ENCODE data around the gene ABCB11. TPM values are rescaled to one million over a fixed set of nuclear protein-coding genes. Genes with fewer than 3 reads are reported as not detected.

ABCB11 gene
- total and polyA plus RNA-seq, 2 donors (not counting 1 experiment from before 2014, with no cell fraction given): not detected

GRCh38 chr2:168907940-168908662 is 123.0 kb downstream of the ABCB11 start:
- CTCF ChIA-PET: no interaction called here
- Histone ChIP-seq H3K27ac (ENCODE audit: low read length in 2 of 2) (no peak overlapping the region), H3K27me3 (replicated peaks in 1 of 4; ENCODE audit: control extremely low read depth in 1 of 4, control insufficient read depth in 3 of 4, insufficient read depth in 4 of 4, low read length in 3 of 4) (peaks cover 0 to 3% (median 0%) of the 10 kb centered on the region in 4 experiments), H3K9me3 (ENCODE audit: control extremely low read depth in 1 of 3, control insufficient read depth in 2 of 3, insufficient read depth in 1 of 3, low read length in 2 of 3) (no peaks in the 10 kb centered on the region), H3K4me2 (replicated peaks; ENCODE audit: low read depth, low read length, poor library complexity, severe bottlenecking) (no peak overlapping the region), H2AFZ (ENCODE audit: insufficient read depth, low read depth, low read length, poor library complexity, severe bottlenecking) (no peak overlapping the region), H3K4me3 (ENCODE audit: control extremely low read depth in 1 of 5, extremely low read depth in 1 of 5, insufficient read depth in 1 of 5, low read depth in 2 of 5, low read length in 4 of 5) (no peak overlapping the region), H4K20me1 (ENCODE audit: control insufficient read depth, insufficient read depth, low read length, poor library complexity, severe bottlenecking) (no peaks in the 10 kb centered on the region), H3K79me2 (ENCODE audit: control insufficient read depth, insufficient read depth, low read length) (no peaks in the 10 kb centered on the region), H3K4me1 (ENCODE audit: control insufficient read depth in 2 of 2, insufficient read depth in 2 of 2, low read length in 2 of 2) (peaks cover 0 to 7% of the 10 kb centered on the region in 2 donors), H3K9ac (ENCODE audit: low read length) (no peak overlapping the region), H3K36me3 (replicated peaks in 1 of 2; ENCODE audit: control extremely low read depth in 1 of 2, control insufficient read depth in 1 of 2, extremely low read depth in 1 of 2, insufficient read depth in 2 of 2, low read length in 1 of 2) (no peaks in the 10 kb centered on the region)
- Mint-ChIP-seq H3K27me3 (peaks cover 36% of the 10 kb centered on the region), H3K4me3 (no peak overlapping the region), H3K9me3 (ENCODE audit: insufficient read depth) (no peaks in the 10 kb centered on the region), H3K4me1 (peaks cover 4% of the 10 kb centered on the region), H3K27ac (no peak overlapping the region)
- intact Hi-C loops (cut with micrococcal nuclease): no loop called here
- no peak for DNase-seq
- WGBS (ENCODE audit: insufficient coverage): no CpG with 5 or more reads among the region's 8 CpGs
- POLR2A ChIA-PET: no interaction called here
- ATAC-seq (ENCODE audit: low read depth): no peak
- TF ChIP-seq, protein P1, sequence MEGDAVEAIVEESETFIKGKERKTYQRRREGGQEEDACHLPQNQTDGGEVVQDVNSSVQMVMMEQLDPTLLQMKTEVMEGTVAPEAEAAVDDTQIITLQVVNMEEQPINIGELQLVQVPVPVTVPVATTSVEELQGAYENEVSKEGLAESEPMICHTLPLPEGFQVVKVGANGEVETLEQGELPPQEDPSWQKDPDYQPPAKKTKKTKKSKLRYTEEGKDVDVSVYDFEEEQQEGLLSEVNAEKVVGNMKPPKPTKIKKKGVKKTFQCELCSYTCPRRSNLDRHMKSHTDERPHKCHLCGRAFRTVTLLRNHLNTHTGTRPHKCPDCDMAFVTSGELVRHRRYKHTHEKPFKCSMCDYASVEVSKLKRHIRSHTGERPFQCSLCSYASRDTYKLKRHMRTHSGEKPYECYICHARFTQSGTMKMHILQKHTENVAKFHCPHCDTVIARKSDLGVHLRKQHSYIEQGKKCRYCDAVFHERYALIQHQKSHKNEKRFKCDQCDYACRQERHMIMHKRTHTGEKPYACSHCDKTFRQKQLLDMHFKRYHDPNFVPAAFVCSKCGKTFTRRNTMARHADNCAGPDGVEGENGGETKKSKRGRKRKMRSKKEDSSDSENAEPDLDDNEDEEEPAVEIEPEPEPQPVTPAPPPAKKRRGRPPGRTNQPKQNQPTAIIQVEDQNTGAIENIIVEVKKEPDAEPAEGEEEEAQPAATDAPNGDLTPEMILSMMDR (IDR thresholded peaks at IDR 0.05): no peak
- TF ChIP-seq EZH2 (IDR thresholded peaks at IDR 0.05; ENCODE audit: borderline replicate concordance, insufficient read depth, low read depth, low read length, poor library complexity, severe bottlenecking): no peak

GRCh38 chr2:168904358-168904757 is 126.8 kb downstream of the ABCB11 start:
- H3K4me2 ChIP-seq (replicated peaks; ENCODE audit: low read depth, low read length, poor library complexity, severe bottlenecking): no peak overlapping the region
- Mint-ChIP-seq H3K9me3 (ENCODE audit: insufficient read depth) (no peaks in the 10 kb centered on the region), H3K27me3 (peaks cover 24% of the 10 kb centered on the region), H3K27ac (no peak overlapping the region), H3K4me3 (no peak overlapping the region), H3K4me1 (no peaks in the 10 kb centered on the region)
- H3K4me3 ChIP-seq (ENCODE audit: control extremely low read depth in 1 of 5, extremely low read depth in 1 of 5, insufficient read depth in 1 of 5, low read depth in 2 of 5, low read length in 4 of 5): no peak overlapping the region
- ChIA-PET CTCF (no interaction called here), POLR2A (no interaction called here)
- intact Hi-C loops (cut with micrococcal nuclease): no loop called here
- no peak for TF ChIP-seq EZH2 (IDR thresholded peaks at IDR 0.05; ENCODE audit: borderline replicate concordance, insufficient read depth, low read depth, low read length, poor library complexity, severe bottlenecking)
- TF ChIP-seq, protein P1 (IDR thresholded peaks at IDR 0.05): no peak
- H3K9ac ChIP-seq (ENCODE audit: low read length): no peak overlapping the region
- H3K27me3 ChIP-seq (replicated peaks in 1 of 4; ENCODE audit: control extremely low read depth in 1 of 4, control insufficient read depth in 3 of 4, insufficient read depth in 4 of 4, low read length in 3 of 4): no peaks in the 10 kb centered on the region
- H3K4me1 ChIP-seq (ENCODE audit: control insufficient read depth in 2 of 2, insufficient read depth in 2 of 2, low read length in 2 of 2): no peaks in the 10 kb centered on the region
- no peaks in the 10 kb centered on the region for H4K20me1 ChIP-seq (ENCODE audit: control insufficient read depth, insufficient read depth, low read length, poor library complexity, severe bottlenecking)
- no peaks in the 10 kb centered on the region for H3K79me2 ChIP-seq (ENCODE audit: control insufficient read depth, insufficient read depth, low read length)
- no peaks in the 10 kb centered on the region for H3K36me3 ChIP-seq (replicated peaks in 1 of 2; ENCODE audit: control extremely low read depth in 1 of 2, control insufficient read depth in 1 of 2, extremely low read depth in 1 of 2, insufficient read depth in 2 of 2, low read length in 1 of 2)
- no peak overlapping the region for H2AFZ ChIP-seq (ENCODE audit: insufficient read depth, low read depth, low read length, poor library complexity, severe bottlenecking)
- DNase-seq: no peak
- no peaks in the 10 kb centered on the region for H3K9me3 ChIP-seq (ENCODE audit: control extremely low read depth in 1 of 3, control insufficient read depth in 2 of 3, insufficient read depth in 1 of 3, low read length in 2 of 3)
- 100% methylated on average over 2 of the region's 3 CpGs for WGBS (ENCODE audit: insufficient coverage)
- ATAC-seq (ENCODE audit: low read depth): no peak
- no peak overlapping the region for H3K27ac ChIP-seq (ENCODE audit: low read length in 2 of 2)
